Hepatocyte (in vitro differentiated cells): ENCODE measurements around the gene DBX1. TPM values are rescaled to one million over a fixed set of nuclear protein-coding genes. Genes with fewer than 3 reads are reported as not detected.

ENCODE experiments used
- DNase-seq: peaks from one replicate; pipeline ENCODE4 v3.0.0-alpha.2; 2016; ENCODE audit warnings: low spot score
- H2AFZ ChIP-seq: fragments of 200-600 bp; sonication (generic); 2 replicates; pipeline ENCODE4 v1.6.0; 2016; ENCODE audit warnings: antibody characterized with exemption, mild to moderate bottlenecking
- H3K27ac ChIP-seq: fragments of 200-600 bp; sonication (generic); 2 replicates; pipeline ENCODE4 v1.5.1; 2016; ENCODE audit warnings: mild to moderate bottlenecking
- H3K27me3 ChIP-seq: fragments of 200-600 bp; sonication (generic); 2 replicates; pipeline ENCODE4 v1.6.1; 2016
- H3K36me3 ChIP-seq: fragments of 200-600 bp; sonication (generic); replicated peaks from 2 replicates; pipeline ENCODE4 v1.5.1; 2016; ENCODE audit warnings: low read depth; ENCODE audit not compliant: insufficient read depth
- H3K4me1 ChIP-seq: fragments of 200-600 bp; sonication (generic); 2 replicates; pipeline ENCODE4 v1.5.1; 2016; ENCODE audit warnings: mild to moderate bottlenecking, moderate library complexity; ENCODE audit not compliant: insufficient read depth
- H3K4me2 ChIP-seq: fragments of 200-600 bp; sonication (generic); 2 replicates; pipeline ENCODE4 v1.6.0; 2016
- H3K4me3 ChIP-seq: fragments of 200-600 bp; sonication (generic); 2 replicates; pipeline ENCODE4 v1.5.1; 2016; ENCODE audit warnings: mild to moderate bottlenecking
- H3K79me2 ChIP-seq: fragments of 200-600 bp; sonication (generic); 2 replicates; pipeline ENCODE4 v1.6.0; 2017; ENCODE audit warnings: mild to moderate bottlenecking
- H3K9me2 ChIP-seq: fragments of 200-600 bp; sonication (generic); replicated peaks from 2 replicates; pipeline ENCODE4 v1.6.0; 2017; ENCODE audit warnings: mild to moderate bottlenecking; ENCODE audit not compliant: insufficient read depth
- H3K9me3 ChIP-seq: fragments of 200-600 bp; sonication (generic); 2 replicates; pipeline ENCODE4 v1.5.1; 2016; ENCODE audit warnings: low read depth, mild to moderate bottlenecking
- H4K20me1 ChIP-seq: fragments of 200-600 bp; sonication (generic); 2 replicates; pipeline ENCODE4 v1.6.0; 2016; ENCODE audit warnings: mild to moderate bottlenecking; ENCODE audit not compliant: insufficient read depth, poor library complexity, severe bottlenecking
- CTCF ChIP-seq: fragments of 200-600 bp; sonication (generic); IDR thresholded peaks from 2 replicates; pipeline ENCODE4 v1.5.1; 2016; ENCODE audit warnings: antibody characterized with exemption, mild to moderate bottlenecking; ENCODE audit not compliant: poor library complexity
- EZH2 ChIP-seq: fragments of 200-600 bp; sonication (generic); IDR thresholded peaks from 2 replicates; pipeline ENCODE4 v1.6.1; 2016; ENCODE audit warnings: antibody characterized with exemption, mild to moderate bottlenecking, borderline replicate concordance
- EZH2phosphoT487 ChIP-seq: fragments of 200-600 bp; sonication (generic); IDR thresholded peaks from one replicate; pipeline ENCODE4 v1.6.1; 2018; ENCODE audit warnings: antibody characterized with exemption, mild to moderate bottlenecking, low read depth, moderate library complexity; ENCODE audit not compliant: unreplicated experiment, severe bottlenecking
- whole genome bisulfite sequencing: methylation state at CpG from one replicate; pipeline ENCODE4 v1.1.6; 2016; ENCODE audit warnings: low lambda C conversion rate; ENCODE audit errors: missing lambda C conversion rate; 5-methylcytosine and 5-hydroxymethylcytosine counted together
- polyA plus RNA-seq: library from polyadenylated mRNA; unstranded; fragments of >200 nt; fragmentation: Nextera tagmentation; extraction: Ambion mirVana; gene quantifications from 2 replicates; pipeline ENCODE4 v1.2.1, GENCODE V29; 2016
- total RNA-seq: library from RNA; depleted of rRNA; stranded (reverse); fragments of >200 nt; gene quantifications from 2 replicates; pipeline ENCODE4 v1.2.3, GENCODE V29; 2014

Gene DBX1
- total and polyA plus RNA-seq, 2 experiments from 2014 or later: not detected

- Histone ChIP-seq H3K27ac (peak overlapping the region; percentile 90), H3K4me2 (peak overlapping the region; percentile 55), H3K9me3 (no peaks in the 10 kb centered on the region), H3K27me3 (no peaks in the 10 kb centered on the region), H3K36me3 (no peaks in the 10 kb centered on the region), H2AFZ (no peak overlapping the region), H3K79me2 (no peaks in the 10 kb centered on the region), H3K9me2 (no peaks in the 10 kb centered on the region), H3K4me3 (no peak overlapping the region), H3K4me1 (peaks cover 13% of the 10 kb centered on the region), H4K20me1 (no peaks in the 10 kb centered on the region)
- no peak for DNase-seq
- WGBS: 57% methylated on average over 1 of the region's 1 CpG
- no peak for TF ChIP-seq EZH2
Observed at GRCh38 chr11:20111871-20112270, 48.4 kb downstream of the DBX1 start.

GRCh38 chr11:20110908-20111669 lies 49.2 kb downstream of the DBX1 start:
- Histone ChIP-seq H3K36me3 (no peaks in the 10 kb centered on the region), H3K79me2 (no peaks in the 10 kb centered on the region), H2AFZ (no peak overlapping the region), H3K27me3 (no peaks in the 10 kb centered on the region), H3K4me1 (peaks cover 13% of the 10 kb centered on the region), H3K4me2 (no peak overlapping the region), H3K9me3 (no peaks in the 10 kb centered on the region), H4K20me1 (no peaks in the 10 kb centered on the region), H3K9me2 (no peaks in the 10 kb centered on the region), H3K4me3 (no peak overlapping the region), H3K27ac (peak overlapping the region; percentile 90)
- WGBS: 30% methylated on average over 8 of the region's 8 CpGs
- TF ChIP-seq EZH2phosphoT487 (no peak), EZH2 (no peak), CTCF (peak; percentile 77)
- peak; percentile 81 for DNase-seq

- Histone ChIP-seq H3K27me3 (no peaks in the 10 kb centered on the region), H3K79me2 (no peaks in the 10 kb centered on the region), H2AFZ (no peak overlapping the region), H3K9me3 (no peaks in the 10 kb centered on the region), H3K4me3 (no peak overlapping the region), H4K20me1 (no peaks in the 10 kb centered on the region), H3K27ac (no peak overlapping the region), H3K4me1 (peaks cover 13% of the 10 kb centered on the region), H3K36me3 (no peaks in the 10 kb centered on the region), H3K4me2 (no peak overlapping the region), H3K9me2 (no peaks in the 10 kb centered on the region)
- 96% methylated on average over 9 of the region's 9 CpGs for WGBS
- DNase-seq: no peak
- TF ChIP-seq CTCF: no peak
- no peak for TF ChIP-seq EZH2phosphoT487
- TF ChIP-seq EZH2: no peak
Observed at GRCh38 chr11:20109731-20110445, 50.4 kb downstream of the DBX1 start.

Other genes starting within 250 kb of the DBX1 start
- gene HTATIP2, start 203.2 kb upstream of the DBX1 start, total RNA-seq: 31.5 and 51.3 TPM in 2 replicates
- gene HTATIP2, start 203.2 kb upstream of the DBX1 start, polyA plus RNA-seq: 52.2 and 61.3 TPM in 2 replicates
- gene PRMT3, start 227.2 kb upstream of the DBX1 start, total RNA-seq: 14.1 and 18.8 TPM in 2 replicates
- 9.5 and 12.9 TPM in 2 replicates for gene PRMT3, start 227.2 kb upstream of the DBX1 start, polyA plus RNA-seq